Renal pelvis (tissue), 4 donors: Measurements from ENCODE around the gene ZDHHC18. TPM values are rescaled to one million over a fixed set of nuclear protein-coding genes. Genes with fewer than 3 reads are reported as not detected.

ENCODE experiments used
- DNase-seq: peaks from one replicate; pipeline ENCODE4 v3.0.0-alpha.2; 2013
- polyA plus RNA-seq, 3 donors: library from polyadenylated mRNA; unstranded; fragments of 120-200 nt; gene quantifications; one replicate each; pipeline ENCODE4 v1.2.1, GENCODE V29; 2013; ENCODE audit not compliant: insufficient read length in 3 of 3

Gene ZDHHC18
- polyA plus RNA-seq, 3 donors, result 22.9 to 25.9 (median 25.4) TPM

- DNase-seq, result peak; percentile 81
These were observed 63.3 kb downstream of the ZDHHC18 start, which contains the start of gene GPN2 for GRCh38 chr1:26889551-26890466. TSS of gene GPN2 (minus strand) at chr1:26890283. CDS start at chr1:26890096, 187 bp downstream.

GRCh38 chr1:26890467-26890796 lies 63.9 kb downstream of the ZDHHC18 start:
- DNase-seq, result no peak

- DNase-seq, result no peak
These were observed 67.8 kb downstream of the ZDHHC18 start for GRCh38 chr1:26894263-26894662.

DNA sequence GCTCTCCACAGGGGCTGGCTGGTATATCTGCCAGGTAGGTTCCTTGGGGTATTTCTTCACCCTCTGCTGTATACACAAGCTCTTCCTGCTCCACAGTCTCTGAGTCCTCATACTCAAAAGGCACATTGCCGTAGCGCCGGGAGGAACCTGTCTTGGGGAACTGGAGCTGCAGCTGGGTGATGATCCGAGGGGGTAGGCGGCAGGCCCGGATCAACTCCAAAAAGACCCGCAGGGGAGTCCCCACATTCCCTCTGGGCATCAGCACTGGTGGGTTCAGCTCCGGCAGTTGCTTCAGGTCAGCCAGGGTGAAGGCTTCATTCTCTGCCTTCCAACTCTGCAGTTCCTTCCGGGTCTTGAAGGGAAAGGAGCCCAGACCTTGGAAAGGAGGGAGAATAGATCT lies 70.9 kb downstream of the ZDHHC18 start:
- no peak for DNase-seq

GRCh38 chr1:26900001-26900814 lies 73.7 kb downstream of the ZDHHC18 start, which contains the start of gene GPATCH3:
TSS of gene GPATCH3 (minus strand) at chr1:26900467. CDS start at chr1:26900442, 25 bp downstream.
- peak; percentile 95 for DNase-seq

DNA sequence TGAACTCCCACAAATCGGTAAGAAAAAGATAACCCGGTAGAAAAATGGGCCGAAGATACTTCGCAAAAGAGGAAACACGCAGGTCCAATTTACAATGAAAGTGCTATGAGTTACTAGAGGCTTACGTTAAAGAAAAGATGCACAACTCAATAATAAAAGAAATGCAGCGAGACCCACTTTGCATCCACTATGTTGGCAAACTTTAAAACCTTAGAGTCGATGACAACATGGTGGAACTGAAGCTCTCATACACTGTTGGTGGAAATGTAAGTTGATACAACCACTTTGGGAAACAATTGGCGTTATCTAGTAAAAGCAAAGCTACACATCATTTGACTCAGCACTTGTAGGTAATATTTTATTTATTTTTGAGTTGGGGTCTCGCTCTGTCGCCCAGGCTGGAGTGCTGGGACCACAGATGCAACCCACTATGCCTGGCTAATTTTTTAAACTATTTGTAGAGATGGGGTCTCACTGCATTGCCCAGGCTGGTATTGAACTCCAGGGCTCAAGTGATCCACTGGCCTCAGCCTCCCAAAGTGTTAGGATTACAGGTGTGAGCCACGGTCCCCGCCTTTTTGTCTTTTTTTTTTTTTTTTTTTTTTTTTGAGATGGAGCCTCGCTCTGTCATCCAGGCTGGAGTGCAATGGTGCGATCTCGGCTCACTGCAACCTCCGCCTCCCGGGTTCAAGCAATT lies 74.5 kb downstream of the ZDHHC18 start:
- no peak for DNase-seq

Other genes with a start within 250 kb of the ZDHHC18 start
- gene ARID1A, start 130.7 kb upstream of the ZDHHC18 start, polyA plus RNA-seq, result 100 to 1,000 TPM; 101 to 117 (median 106) TPM
- gene PIGV, start 38.7 kb upstream of the ZDHHC18 start, polyA plus RNA-seq, result 10 to 100 TPM; 17.5 to 20.7 (median 18.5) TPM
- 1 to 10 TPM in 1 of 3 donors, under 1 TPM in 2; 0.65 to 1.1 (median 0.73) TPM for gene SFN, start 36.5 kb downstream of the ZDHHC18 start, polyA plus RNA-seq
- 10 to 100 TPM; 31.4 to 38.7 (median 32.4) TPM for gene GPN2, start 63.6 kb downstream of the ZDHHC18 start, polyA plus RNA-seq
- 10 to 100 TPM; 17.0 to 17.8 (median 17.8) TPM for gene GPATCH3, start 73.8 kb downstream of the ZDHHC18 start, polyA plus RNA-seq
- gene NR0B2, start 87.3 kb downstream of the ZDHHC18 start, polyA plus RNA-seq, result 1 to 10 TPM; 1.0 to 1.4 (median 1.1) TPM
- gene NUDC, start 95.1 kb downstream of the ZDHHC18 start, polyA plus RNA-seq, result 100 to 1,000 TPM in 2 of 3 donors, 10 to 100 TPM in 1; 83.8 to 104 (median 102) TPM
- gene KDF1, start 133.8 kb downstream of the ZDHHC18 start, polyA plus RNA-seq, result 10 to 100 TPM; 11.1 to 11.8 (median 11.5) TPM
- gene TRNP1, start 167.0 kb downstream of the ZDHHC18 start, polyA plus RNA-seq, result 1 to 10 TPM; 5.5 to 6.8 (median 6.0) TPM
- gene TENT5B, start 186.2 kb downstream of the ZDHHC18 start, polyA plus RNA-seq, result 1 to 10 TPM in 1 of 3 donors, under 1 TPM in 2; 0.96 to 1.1 (median 0.97) TPM